ENCODE results near the gene YDJC.

DNA sequence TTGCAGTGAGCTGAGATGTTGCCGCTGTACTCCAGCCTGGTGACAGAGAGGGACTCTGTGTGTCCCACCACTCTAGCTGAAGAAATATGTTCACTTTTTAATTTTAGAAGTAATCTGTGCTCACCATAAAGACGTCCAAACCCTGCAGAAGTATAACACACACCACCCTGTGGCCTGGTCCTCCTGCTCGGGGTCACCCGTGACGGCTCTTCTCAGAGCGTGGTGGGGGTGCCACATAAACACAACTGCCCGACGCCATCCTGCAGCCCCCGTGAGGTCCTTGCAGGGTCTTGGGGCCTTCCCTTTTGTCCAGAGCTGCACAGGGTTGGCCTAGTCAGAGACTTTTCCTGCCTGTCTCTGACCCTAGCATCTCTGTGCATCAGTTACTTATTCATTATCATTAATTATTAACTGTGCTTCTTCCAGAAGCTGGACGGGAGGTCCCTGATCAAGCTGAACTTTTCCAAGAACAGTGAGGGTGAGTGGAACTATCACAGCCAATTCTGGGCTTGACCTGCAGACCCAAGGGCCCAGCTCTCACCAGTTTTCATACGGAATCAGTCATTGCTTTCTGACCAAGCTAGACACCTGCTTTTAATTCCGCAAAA, 44.9 kb upstream of the YDJC start:
- TF ChIP-seq, protein P1, sequence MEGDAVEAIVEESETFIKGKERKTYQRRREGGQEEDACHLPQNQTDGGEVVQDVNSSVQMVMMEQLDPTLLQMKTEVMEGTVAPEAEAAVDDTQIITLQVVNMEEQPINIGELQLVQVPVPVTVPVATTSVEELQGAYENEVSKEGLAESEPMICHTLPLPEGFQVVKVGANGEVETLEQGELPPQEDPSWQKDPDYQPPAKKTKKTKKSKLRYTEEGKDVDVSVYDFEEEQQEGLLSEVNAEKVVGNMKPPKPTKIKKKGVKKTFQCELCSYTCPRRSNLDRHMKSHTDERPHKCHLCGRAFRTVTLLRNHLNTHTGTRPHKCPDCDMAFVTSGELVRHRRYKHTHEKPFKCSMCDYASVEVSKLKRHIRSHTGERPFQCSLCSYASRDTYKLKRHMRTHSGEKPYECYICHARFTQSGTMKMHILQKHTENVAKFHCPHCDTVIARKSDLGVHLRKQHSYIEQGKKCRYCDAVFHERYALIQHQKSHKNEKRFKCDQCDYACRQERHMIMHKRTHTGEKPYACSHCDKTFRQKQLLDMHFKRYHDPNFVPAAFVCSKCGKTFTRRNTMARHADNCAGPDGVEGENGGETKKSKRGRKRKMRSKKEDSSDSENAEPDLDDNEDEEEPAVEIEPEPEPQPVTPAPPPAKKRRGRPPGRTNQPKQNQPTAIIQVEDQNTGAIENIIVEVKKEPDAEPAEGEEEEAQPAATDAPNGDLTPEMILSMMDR (IDR thresholded peaks at IDR 0.05), result no peak
- TF ChIP-seq POLR2A (IDR thresholded peaks at IDR 0.05), result no peak

Data from uterus (tissue), 2 donors.